AG04450 (cell line): ENCODE measurements around the gene KIF4A. TPM values are rescaled to one million over a fixed set of nuclear protein-coding genes. Genes with fewer than 3 reads are reported as not detected.

ENCODE experiments used
- CTCF ChIA-PET: fragments of 300-600, 350-600 bp; formaldehyde crosslinking; extraction: SDS; loops from one replicate; lab custom pipeline; 2022; ENCODE audit warnings: antibody characterized with exemption, inconsistent platforms; lab: Charles Lee
- POLR2A ChIA-PET: fragments of 350-600 bp; formaldehyde crosslinking; extraction: SDS; loops from one replicate; lab custom pipeline; 2021; ENCODE audit warnings: antibody characterized with exemption, inconsistent platforms; lab: Yijun Ruan, JAX
- DNase-seq: peaks from one replicate; pipeline ENCODE4 v3.0.0-alpha.2; 2011; ENCODE audit warnings: low read depth, low spot score
- H3K27ac ChIP-seq: one replicate; pipeline ENCODE4 v1.5.1; 2012; ENCODE audit warnings: low read depth, low read length, control low read depth
- H3K27me3 ChIP-seq: one replicate; pipeline ENCODE4 v1.6.0; 2012; ENCODE audit warnings: low read length; ENCODE audit not compliant: control insufficient read depth, insufficient read depth
- H3K4me3 ChIP-seq: 2 replicates; pipeline ENCODE4 v1.5.1; 2011; ENCODE audit warnings: mild to moderate bottlenecking, low read depth, low read length, control low read depth
- H3K9me3 ChIP-seq: 2 replicates; pipeline ENCODE4 v1.5.1; 2012; ENCODE audit warnings: low read length; ENCODE audit not compliant: control insufficient read depth, insufficient read depth
- CTCF ChIP-seq: IDR thresholded peaks from 2 replicates; pipeline ENCODE4 v1.5.1; 2011; ENCODE audit warnings: low read depth, low read length, control low read depth, inconsistent platforms
- polyA plus RNA-seq: library from polyadenylated mRNA; depleted of rRNA; stranded (reverse); fragments of >200 nt; gene quantifications from 2 replicates; pipeline ENCODE4 v1.2.3, GENCODE V29; 2011

Gene KIF4A
- polyA plus RNA-seq, 1 experiment: 8.8 TPM

GRCh38 chrX:70244881-70245280, 45.0 kb upstream of the KIF4A start:
- Histone ChIP-seq H3K4me3 (no peak overlapping the region), H3K27ac (no peak overlapping the region), H3K9me3 (no peaks in the 10 kb centered on the region), H3K27me3 (no peaks in the 10 kb centered on the region)
- DNase-seq: no peak
- ChIA-PET CTCF (no interaction called here), POLR2A (no interaction called here)
- no peak for TF ChIP-seq CTCF

- CTCF ChIA-PET: no interaction called here
- POLR2A ChIA-PET: no interaction called here
- no peak for DNase-seq
- H3K4me3 ChIP-seq: no peak overlapping the region
- no peaks in the 10 kb centered on the region for H3K9me3 ChIP-seq
- H3K27me3 ChIP-seq: no peaks in the 10 kb centered on the region
- no peak for TF ChIP-seq CTCF
- H3K27ac ChIP-seq: no peak overlapping the region
These were observed 42.7 kb upstream of the KIF4A start for GRCh38 chrX:70247252-70247651.

- Histone ChIP-seq H3K9me3 (no peaks in the 10 kb centered on the region), H3K27ac (no peak overlapping the region), H3K27me3 (no peaks in the 10 kb centered on the region), H3K4me3 (no peak overlapping the region)
- POLR2A ChIA-PET: no interaction called here
- CTCF ChIA-PET: interaction anchor here (1.0 kb wide), 1 partner anchor 119 kb away, joined by 3 read pairs; the partner anchor contains the start of gene IGBP1
- TF ChIP-seq CTCF: no peak
- no peak for DNase-seq
These were observed 37.4 kb upstream of the KIF4A start for GRCh38 chrX:70252491-70252890.

GRCh38 chrX:70253377-70254062, 36.4 kb upstream of the KIF4A start:
- ChIA-PET CTCF (interaction anchor here (0.7 kb wide), 1 partner anchor 120 kb away, joined by 3 read pairs; no protein-coding TSS in a partner anchor), POLR2A (no interaction called here)
- no peak for TF ChIP-seq CTCF

GRCh38 chrX:70254063-70254400, 35.9 kb upstream of the KIF4A start:
- CTCF ChIA-PET: interaction anchor here (0.7 kb wide), 1 partner anchor 120 kb away, joined by 3 read pairs; no protein-coding TSS in a partner anchor

More at GRCh38 chrX:70253377-70254062, 36.4 kb upstream of the KIF4A start:
- Histone ChIP-seq H3K9me3 (no peaks in the 10 kb centered on the region), H3K4me3 (no peak overlapping the region), H3K27ac (no peak overlapping the region), H3K27me3 (no peaks in the 10 kb centered on the region)
- no peak for DNase-seq

More at GRCh38 chrX:70254063-70254400, 35.9 kb upstream of the KIF4A start:
- no peak overlapping the region for H3K27ac ChIP-seq
- POLR2A ChIA-PET: no interaction called here
- H3K27me3 ChIP-seq: no peaks in the 10 kb centered on the region
- no peak for TF ChIP-seq CTCF
- no peaks in the 10 kb centered on the region for H3K9me3 ChIP-seq
- H3K4me3 ChIP-seq: no peak overlapping the region
- DNase-seq: no peak
